NT2/D1 (cell line): ENCODE results near the gene RNGTT.

Source experiments
- SUZ12 ChIP-seq: IDR thresholded peaks from 2 replicates; pipeline ENCODE4 v1.6.1; 2011; ENCODE audit not compliant: insufficient read length, insufficient read depth; ENCODE audit errors: extremely low read depth
- YY1 ChIP-seq: IDR thresholded peaks from 2 replicates; pipeline ENCODE4 v1.6.1; 2011; ENCODE audit not compliant: insufficient read length, insufficient read depth
- ZNF274 ChIP-seq: IDR thresholded peaks from 2 replicates; pipeline ENCODE4 v1.6.1; 2011; ENCODE audit warnings: mild to moderate bottlenecking, low read depth, low read length

DNA sequence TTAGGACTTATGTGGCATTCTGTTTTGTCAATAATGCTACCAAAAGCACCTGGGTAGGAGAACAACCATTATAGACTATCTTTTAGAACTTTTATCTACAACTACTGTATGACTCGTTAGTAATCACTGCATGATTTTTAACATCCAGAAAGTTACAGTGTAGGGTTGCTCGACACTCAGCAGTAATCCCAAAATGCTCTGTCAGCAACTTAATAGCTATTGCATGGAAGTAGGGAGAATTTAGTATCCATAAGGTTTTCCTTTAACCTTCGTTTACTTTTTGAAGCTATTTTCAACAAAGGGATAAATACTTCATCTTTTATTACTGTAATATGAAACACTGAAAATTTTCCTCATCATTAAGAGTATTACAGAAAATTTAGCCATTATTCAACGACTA is 309.5 kb downstream of the RNGTT start:
- TF ChIP-seq ZNF274 = no peak
- TF ChIP-seq YY1 = no peak
- no peak for TF ChIP-seq SUZ12
